Parathyroid adenoma (tissue), 2 donors: ENCODE measurements around the gene CD70.

ENCODE experiments used
- H2AFZ ChIP-seq: fragments of 300-600 bp; sonication (generic); one replicate; pipeline ENCODE4 v1.7.0; 2017; ENCODE audit warnings: antibody characterized with exemption, mild to moderate bottlenecking
- H3K27ac ChIP-seq: fragments of 300-600 bp; sonication (generic); one replicate; pipeline ENCODE4 v1.7.0; 2017
- H3K27me3 ChIP-seq: fragments of 300-600 bp; sonication (generic); one replicate; pipeline ENCODE4 v1.7.0; 2017; ENCODE audit warnings: low read length; ENCODE audit not compliant: control insufficient read depth, insufficient read depth
- H3K36me3 ChIP-seq: fragments of 300-600 bp; sonication (generic); one replicate; pipeline ENCODE4 v1.7.0; 2017; ENCODE audit warnings: low read length; ENCODE audit not compliant: control insufficient read depth, insufficient read depth
- H3K4me1 ChIP-seq: fragments of 300-600 bp; sonication (generic); one replicate; pipeline ENCODE4 v1.7.0; 2017; ENCODE audit warnings: control low read depth
- H3K4me2 ChIP-seq: fragments of 300-600 bp; sonication (generic); one replicate; pipeline ENCODE4 v1.7.0; 2017; ENCODE audit warnings: low read length
- H3K4me3 ChIP-seq: fragments of 300-600 bp; sonication (generic); one replicate; pipeline ENCODE4 v1.7.0; 2017; ENCODE audit warnings: low read depth, low read length
- H3K79me2 ChIP-seq: fragments of 300-600 bp; sonication (generic); one replicate; pipeline ENCODE4 v1.7.0; 2017; ENCODE audit warnings: control low read depth
- H3K9ac ChIP-seq: fragments of 300-600 bp; sonication (generic); one replicate; pipeline ENCODE4 v1.7.0; 2017; ENCODE audit warnings: mild to moderate bottlenecking
- H3K9me3 ChIP-seq: fragments of 300-600 bp; sonication (generic); one replicate; pipeline ENCODE4 v1.7.0; 2017; ENCODE audit warnings: low read length; ENCODE audit not compliant: control insufficient read depth
- CTCF ChIP-seq: fragments of 300-600 bp; sonication (generic); IDR thresholded peaks from one replicate; pipeline ENCODE4 v1.7.0; 2017; ENCODE audit warnings: antibody characterized with exemption, mild to moderate bottlenecking
- donor health status: primary hyperparathyroidism.

CD70 gene

GRCh38 chr19:6576869-6577475, 14.0 kb downstream of the CD70 start:
- H3K9ac ChIP-seq = no peak overlapping the region
- no peak overlapping the region for H3K4me2 ChIP-seq
- H3K4me3 ChIP-seq = no peak overlapping the region
- TF ChIP-seq CTCF = no peak
- no peaks in the 10 kb centered on the region for H3K36me3 ChIP-seq
- H3K27ac ChIP-seq = no peak overlapping the region
- H2AFZ ChIP-seq = no peak overlapping the region
- no peaks in the 10 kb centered on the region for H3K79me2 ChIP-seq
- H3K4me1 ChIP-seq = no peaks in the 10 kb centered on the region
- H3K9me3 ChIP-seq = no peaks in the 10 kb centered on the region
- H3K27me3 ChIP-seq = no peaks in the 10 kb centered on the region

- Histone ChIP-seq H3K4me3 (no peak overlapping the region), H3K27me3 (no peaks in the 10 kb centered on the region), H3K4me1 (no peaks in the 10 kb centered on the region), H3K9ac (no peak overlapping the region), H3K27ac (no peak overlapping the region), H3K4me2 (no peak overlapping the region), H2AFZ (no peak overlapping the region), H3K36me3 (no peaks in the 10 kb centered on the region), H3K79me2 (no peaks in the 10 kb centered on the region), H3K9me3 (no peaks in the 10 kb centered on the region)
- TF ChIP-seq CTCF = no peak
Measured at GRCh38 chr19:6573350-6573749, 17.6 kb downstream of the CD70 start.

- Histone ChIP-seq H3K79me2 (no peaks in the 10 kb centered on the region), H3K4me3 (no peak overlapping the region), H3K27me3 (no peaks in the 10 kb centered on the region), H3K9me3 (no peaks in the 10 kb centered on the region), H3K4me2 (no peak overlapping the region), H2AFZ (no peak overlapping the region), H3K36me3 (no peaks in the 10 kb centered on the region), H3K9ac (no peak overlapping the region), H3K27ac (no peak overlapping the region), H3K4me1 (no peaks in the 10 kb centered on the region)
- no peak for TF ChIP-seq CTCF
Measured at GRCh38 chr19:6572217-6572616, 18.7 kb downstream of the CD70 start.

- H3K4me3 ChIP-seq = no peak overlapping the region
Measured at GRCh38 chr19:6571167-6571566, 19.8 kb downstream of the CD70 start.

More at GRCh38 chr19:6571167-6571566, 19.8 kb downstream of the CD70 start:
- Histone ChIP-seq H3K27me3 (no peaks in the 10 kb centered on the region), H3K79me2 (no peaks in the 10 kb centered on the region), H3K36me3 (no peaks in the 10 kb centered on the region), H3K27ac (no peak overlapping the region), H2AFZ (no peak overlapping the region), H3K4me2 (no peak overlapping the region), H3K9me3 (no peaks in the 10 kb centered on the region), H3K4me1 (no peaks in the 10 kb centered on the region), H3K9ac (no peak overlapping the region)
- no peak for TF ChIP-seq CTCF
